SK-N-SH (cell line): ENCODE results near the gene MB21D2. TPM values are rescaled to one million over a fixed set of nuclear protein-coding genes. Genes with fewer than 3 reads are reported as not detected.
A peak's percentile ranks its signal among the peaks of the same experiment; 100 is the strongest.

Source experiments
- CTCF ChIA-PET: fragments of 300-600, 350-600 bp; formaldehyde crosslinking; extraction: SDS; loops from one replicate; lab custom pipeline; 2021; lab: Yijun Ruan, JAX
- POLR2A ChIA-PET: fragments of 350-600 bp; sonication (Branson Sonifier 250); formaldehyde crosslinking; extraction: SDS; loops from one replicate; lab custom pipeline; 2020; ENCODE audit warnings: antibody characterized with exemption, inconsistent platforms; lab: Yijun Ruan, JAX
- DNase-seq: peaks from one replicate; pipeline ENCODE4 v3.0.0; 2012
- H2AFZ ChIP-seq: fragments of 200-600 bp; sonication (generic); 2 replicates; pipeline ENCODE4 v1.8.1; 2016; ENCODE audit warnings: antibody characterized with exemption, mild to moderate bottlenecking, low read depth
- H3F3A ChIP-seq: fragments of 200-600 bp; sonication (generic); replicated peaks from 2 replicates; pipeline ENCODE3; 2016; ENCODE audit warnings: antibody characterized with exemption, mild to moderate bottlenecking; ENCODE audit not compliant: insufficient read depth
- H3K27ac ChIP-seq, 2 experiments: fragments of 200-500 bp in 1 of 2; fragments of 200-600 bp in 1 of 2; sonication (Bioruptor generic) in 1 of 2; sonication (generic), shearing (Covaris generic) in 1 of 2; 2 replicates each; pipeline versions ENCODE4 v1.5.1 to v1.6.1; 2014 to 2016; ENCODE audit warnings: low read depth in 2 of 2, inconsistent platforms in 1 of 2, low read length in 1 of 2, mild to moderate bottlenecking in 1 of 2, mixed read lengths in 1 of 2
- H3K27me3 ChIP-seq: fragments of 200-600 bp; sonication (generic), shearing (Covaris generic); 2 replicates; pipeline ENCODE4 v1.6.1; 2016; ENCODE audit warnings: mixed run types; ENCODE audit not compliant: insufficient read depth
- H3K36me3 ChIP-seq, 2 experiments: fragments of 200-500 bp in 1 of 2; fragments of 200-600 bp in 1 of 2; sonication (Bioruptor generic) in 1 of 2; sonication (generic) in 1 of 2; replicated peaks in 1 of 2; 2 replicates each; pipeline versions ENCODE3 to v1.5.1; 2014 to 2016; ENCODE audit warnings: low read length in 1 of 2, mild to moderate bottlenecking in 1 of 2; ENCODE audit not compliant: insufficient read depth in 2 of 2, control insufficient read depth in 1 of 2
- H3K4me1 ChIP-seq, 2 experiments: fragments of 200-500 bp in 1 of 2; fragments of 200-600 bp in 1 of 2; sonication (Bioruptor generic) in 1 of 2; sonication (generic), shearing (Covaris generic) in 1 of 2; 2 replicates each; pipeline versions ENCODE4 v1.5.1 to v1.6.1; 2014 to 2016; ENCODE audit warnings: low read depth in 1 of 2, low read length in 1 of 2, mixed run types in 1 of 2; ENCODE audit not compliant: insufficient read depth in 2 of 2, control insufficient read depth in 1 of 2
- H3K4me2 ChIP-seq: fragments of 200-600 bp; sonication (generic), shearing (Covaris generic); 2 replicates; pipeline ENCODE4 v1.6.1; 2017; ENCODE audit warnings: mixed run types
- H3K4me3 ChIP-seq, 2 experiments: fragments of 200-500 bp in 1 of 2; fragments of 200-600 bp in 1 of 2; sonication (Bioruptor generic) in 1 of 2; sonication (generic), shearing (Covaris generic) in 1 of 2; 2 replicates each; pipeline versions ENCODE4 v1.5.1 to v1.8.1; 2014 to 2016; ENCODE audit warnings: low read depth in 2 of 2, inconsistent platforms in 1 of 2, low read length in 1 of 2, mild to moderate bottlenecking in 1 of 2, mixed read lengths in 1 of 2, moderate library complexity in 1 of 2
- H3K79me2 ChIP-seq: fragments of 200-600 bp; sonication (generic); 2 replicates; pipeline ENCODE4 v1.8.1; 2017; ENCODE audit warnings: mild to moderate bottlenecking; ENCODE audit not compliant: insufficient read depth
- H3K9ac ChIP-seq: fragments of 200-600 bp; sonication (generic); 2 replicates; pipeline ENCODE4 v1.6.1; 2017; ENCODE audit warnings: mixed run types
- H3K9me2 ChIP-seq: fragments of 200-600 bp; sonication (generic); 2 replicates; pipeline ENCODE4 v1.6.1; 2017; ENCODE audit warnings: mixed run types
- H3K9me3 ChIP-seq: fragments of 200-600 bp; sonication (generic); 2 replicates; pipeline ENCODE4 v1.6.1; 2017; ENCODE audit warnings: mixed run types, mild to moderate bottlenecking, moderate library complexity
- H4K20me1 ChIP-seq: fragments of 200-600 bp; sonication (generic); 2 replicates; pipeline ENCODE4 v1.6.1; 2017; ENCODE audit warnings: mild to moderate bottlenecking, mixed run types; ENCODE audit not compliant: insufficient read depth
- ELF1 ChIP-seq: IDR thresholded peaks from 2 replicates; pipeline ENCODE4 v1.4.0; 2012
- EP300 ChIP-seq, 2 experiments: IDR thresholded peaks; 2 replicates each; pipeline versions ENCODE4 v1.4.0 to v1.6.1; 2012; ENCODE audit warnings: borderline replicate concordance in 1 of 2, low read depth in 1 of 2, low read length in 1 of 2
- EZH2phosphoT487 ChIP-seq: fragments of 200-600 bp; sonication (generic); IDR thresholded peaks from 2 replicates; pipeline ENCODE4 v1.6.1; 2017; ENCODE audit warnings: low read depth, mixed run types, mild to moderate bottlenecking, antibody characterized with exemption, moderate library complexity, borderline replicate concordance
- FOSL2 ChIP-seq: IDR thresholded peaks from 2 replicates; pipeline ENCODE4 v1.4.0; 2012; ENCODE audit warnings: low read depth, mild to moderate bottlenecking, moderate library complexity, borderline replicate concordance
- FOXJ3 ChIP-seq: sonication (generic); formaldehyde crosslinking; IDR thresholded peaks from 2 replicates; pipeline ENCODE4 v1.5.1; 2020; ENCODE audit warnings: mild to moderate bottlenecking, missing genetic modification reagents
- FOXM1 ChIP-seq: IDR thresholded peaks from 2 replicates; pipeline ENCODE4 v1.4.0; 2012; ENCODE audit warnings: low read depth, mild to moderate bottlenecking
- GABPA ChIP-seq: IDR thresholded peaks from 2 replicates; pipeline ENCODE4 v1.4.0; 2012; ENCODE audit warnings: low read depth, mild to moderate bottlenecking
- GATA2 ChIP-seq: sonication (generic); formaldehyde crosslinking; IDR thresholded peaks from 2 replicates; pipeline ENCODE4 v1.5.0; 2020; ENCODE audit warnings: mild to moderate bottlenecking, missing genetic modification reagents
- IRF3 ChIP-seq: fragments of 150-350 bp; IDR thresholded peaks from 2 replicates; pipeline ENCODE4 v1.6.1; 2016; ENCODE audit warnings: mild to moderate bottlenecking, low read depth, low read length
- JUND ChIP-seq: IDR thresholded peaks from 2 replicates; pipeline ENCODE4 v1.4.0; 2012
- MAX ChIP-seq: IDR thresholded peaks from 2 replicates; pipeline ENCODE4 v1.4.0; 2012; ENCODE audit warnings: low read depth
- MEF2A ChIP-seq: IDR thresholded peaks from 2 replicates; pipeline ENCODE4 v1.4.0; 2012; ENCODE audit warnings: low read depth, borderline replicate concordance
- MXI1 ChIP-seq: IDR thresholded peaks from 2 replicates; pipeline ENCODE4 v1.6.1; 2012; ENCODE audit warnings: mild to moderate bottlenecking, low read depth, low read length, improper control_type of control experiment
- PBX3 ChIP-seq: IDR thresholded peaks from 2 replicates; pipeline ENCODE4; 2012
- RAD21 ChIP-seq: IDR thresholded peaks from 2 replicates; pipeline ENCODE4 v1.6.1; 2012; ENCODE audit warnings: mild to moderate bottlenecking, low read length
- RCOR1 ChIP-seq: fragments of 150-350 bp; IDR thresholded peaks from 2 replicates; pipeline ENCODE4 v1.6.1; 2017; ENCODE audit warnings: antibody characterized with exemption, low read length
- RXRA ChIP-seq: IDR thresholded peaks from 2 replicates; pipeline ENCODE4 v1.4.0; 2012; ENCODE audit warnings: low read depth, mild to moderate bottlenecking, borderline replicate concordance
- SIN3A ChIP-seq: IDR thresholded peaks from 2 replicates; pipeline ENCODE4 v1.6.1; 2012; ENCODE audit warnings: low read depth, mild to moderate bottlenecking, low read length, moderate library complexity, borderline replicate concordance
- TAF1 ChIP-seq: IDR thresholded peaks from 2 replicates; pipeline ENCODE4 v1.6.1; 2012; ENCODE audit warnings: low read depth, mild to moderate bottlenecking, low read length, moderate library complexity, borderline replicate concordance
- TCF12 ChIP-seq: IDR thresholded peaks from 2 replicates; pipeline ENCODE4 v1.4.0; 2012
- TEAD4 ChIP-seq: IDR thresholded peaks from 2 replicates; pipeline ENCODE4 v1.4.0; 2012; ENCODE audit warnings: mild to moderate bottlenecking, borderline replicate concordance; ENCODE audit not compliant: insufficient read depth
- USF1 ChIP-seq: IDR thresholded peaks from 2 replicates; pipeline ENCODE4 v1.4.0; 2012; ENCODE audit warnings: low read depth, borderline replicate concordance
- USF2 ChIP-seq: fragments of 150-350 bp; IDR thresholded peaks from 2 replicates; pipeline ENCODE4 v1.6.1; 2017; ENCODE audit warnings: antibody characterized with exemption, low read length, low read depth, borderline replicate concordance
- ZBTB33 ChIP-seq: IDR thresholded peaks from 2 replicates; pipeline ENCODE4 v1.4.0; 2012; ENCODE audit warnings: low read depth, borderline replicate concordance
- WGBS: methylation state at CpG from one replicate; pipeline ENCODE4 v1.1.6; 2017; ENCODE audit warnings: low lambda C conversion rate; 5-methylcytosine and 5-hydroxymethylcytosine counted together
- polyA plus RNA-seq, 3 experiments: library from polyadenylated mRNA; depleted of rRNA; stranded (reverse); fragments of >200 nt; gene quantifications; 2 replicates each; pipeline ENCODE4 v1.2.3, GENCODE V29; 2012

MB21D2 gene
- polyA plus RNA-seq, 1 of the 3 experiments (the other 2 are of a cell fraction): 12.7 TPM

- TF ChIP-seq USF2 (no peak), FOXM1 (no peak)
Observed at GRCh38 chr3:192831801-192832347, 85.8 kb downstream of the MB21D2 start (continued).

- POLR2A ChIA-PET: no interaction called here
- peaks cover 26% of the 10 kb centered on the region; the same call in 1 of the 2 replicates for H4K20me1 ChIP-seq
- no peak overlapping the region for H3K9ac ChIP-seq
- peaks cover 0 to 25% of the 10 kb centered on the region in 2 experiments; a peak in 2 of 4 replicates for H3K4me1 ChIP-seq
- no peaks in the 10 kb centered on the region for H3K27me3 ChIP-seq
- CTCF ChIA-PET: no interaction called here
- no peak overlapping the region for H3K4me3 ChIP-seq
- H3K9me2 ChIP-seq: no peaks in the 10 kb centered on the region
- DNase-seq: no peak
- H2AFZ ChIP-seq: no peak overlapping the region
- peaks cover 21% of the 10 kb centered on the region for H3F3A ChIP-seq
- peaks cover 33% of the 10 kb centered on the region; the same call in 1 of the 2 replicates for H3K79me2 ChIP-seq
- peak overlapping the region in 1 of 2 experiments; percentile 55; a peak in 2 of 4 replicates for H3K27ac ChIP-seq
- 0 out of 2 replicates have a peak overlapping the region, but pooled peaks have one; percentile 20 for H3K4me2 ChIP-seq
- H3K9me3 ChIP-seq: no peaks in the 10 kb centered on the region
- WGBS: 64% methylated on average over 5 of the region's 6 CpGs
- no peaks in the 10 kb centered on the region for H3K36me3 ChIP-seq
- no peak for TF ChIP-seq MEF2A
- no peak for TF ChIP-seq IRF3
- TF ChIP-seq FOSL2: peak; percentile 78; the same call in 1 of the 2 replicates
- TF ChIP-seq RCOR1: no peak
- 0 out of 2 replicates have a peak, but pooled peaks have one; percentile 7 for TF ChIP-seq TEAD4
- no peak for TF ChIP-seq GABPA
- no peak for TF ChIP-seq MAX
- no peak for TF ChIP-seq GATA2
- TF ChIP-seq EP300 (IDR thresholded peaks at IDR 0.05; ENCODE audit: borderline replicate concordance in 1 of 2, low read depth in 1 of 2, low read length in 1 of 2): peak in 1 of 2 experiments; percentile 21; a peak in 1 of 4 replicates
- no peak for TF ChIP-seq USF2
- no peak for TF ChIP-seq ELF1
- no peak for TF ChIP-seq SIN3A
- TF ChIP-seq FOXJ3: no peak
- TF ChIP-seq TCF12: peak; percentile 68
- TF ChIP-seq EZH2phosphoT487: no peak
- TF ChIP-seq PBX3: peak; percentile 75
- TF ChIP-seq ZBTB33: no peak
- no peak for TF ChIP-seq TAF1
- no peak for TF ChIP-seq RAD21
- peak; percentile 70 for TF ChIP-seq JUND
- TF ChIP-seq RXRA: peak; percentile 48; the same call in 1 of the 2 replicates
- no peak for TF ChIP-seq USF1
- no peak for TF ChIP-seq MXI1
Observed at GRCh38 chr3:192831111-192831644, 86.5 kb downstream of the MB21D2 start.
